ENCODE results near the gene F11R. TPM values are rescaled to one million over a fixed set of nuclear protein-coding genes. Genes with fewer than 3 reads are reported as not detected.

F11R gene
- total and polyA plus RNA-seq, 10 of the 15 experiments (the other 5 are each of a cell fraction or from before 2014, with no cell fraction given), result 15.3 to 80.9 (median 24.3) TPM

GRCh38 chr1:161001525-161001924 is 19.4 kb downstream of the F11R start (continued):
- TF ChIP-seq, protein P1, sequence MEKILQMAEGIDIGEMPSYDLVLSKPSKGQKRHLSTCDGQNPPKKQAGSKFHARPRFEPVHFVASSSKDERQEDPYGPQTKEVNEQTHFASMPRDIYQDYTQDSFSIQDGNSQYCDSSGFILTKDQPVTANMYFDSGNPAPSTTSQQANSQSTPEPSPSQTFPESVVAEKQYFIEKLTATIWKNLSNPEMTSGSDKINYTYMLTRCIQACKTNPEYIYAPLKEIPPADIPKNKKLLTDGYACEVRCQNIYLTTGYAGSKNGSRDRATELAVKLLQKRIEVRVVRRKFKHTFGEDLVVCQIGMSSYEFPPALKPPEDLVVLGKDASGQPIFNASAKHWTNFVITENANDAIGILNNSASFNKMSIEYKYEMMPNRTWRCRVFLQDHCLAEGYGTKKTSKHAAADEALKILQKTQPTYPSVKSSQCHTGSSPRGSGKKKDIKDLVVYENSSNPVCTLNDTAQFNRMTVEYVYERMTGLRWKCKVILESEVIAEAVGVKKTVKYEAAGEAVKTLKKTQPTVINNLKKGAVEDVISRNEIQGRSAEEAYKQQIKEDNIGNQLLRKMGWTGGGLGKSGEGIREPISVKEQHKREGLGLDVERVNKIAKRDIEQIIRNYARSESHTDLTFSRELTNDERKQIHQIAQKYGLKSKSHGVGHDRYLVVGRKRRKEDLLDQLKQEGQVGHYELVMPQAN (conservative IDR thresholded peaks at IDR 0.05), result no peak
- TF ChIP-seq NFYA (IDR thresholded peaks at IDR 0.05; ENCODE audit: borderline replicate concordance, low read depth, low read length) (no peak), BHLHE40 (IDR thresholded peaks at IDR 0.05; ENCODE audit: borderline replicate concordance in 1 of 2, low read depth in 2 of 2, low read length in 1 of 2) (no peak)

- Histone ChIP-seq H3K9me3 (replicated peaks; ENCODE audit: control insufficient read depth, insufficient read depth, low read length) (no peaks in the 10 kb centered on the region), H3K9ac (ENCODE audit: control insufficient read depth, insufficient read depth, low read length) (no peak overlapping the region), H3K4me1 (ENCODE audit: control insufficient read depth, insufficient read depth, low read length) (peaks cover 3% of the 10 kb centered on the region; the same call in 1 of the 2 replicates), H2AFZ (ENCODE audit: control insufficient read depth, low read depth, low read length) (no peak overlapping the region), H3K79me2 (ENCODE audit: control insufficient read depth, insufficient read depth, low read length) (peaks cover 2% of the 10 kb centered on the region), H3K4me3 (no peak overlapping the region), H4K20me1 (ENCODE audit: control insufficient read depth, insufficient read depth) (no peaks in the 10 kb centered on the region), H3K36me3 (ENCODE audit: control insufficient read depth in 2 of 2, insufficient read depth in 2 of 2, low read length in 1 of 2) (peaks cover 5 to 17% of the 10 kb centered on the region in 2 experiments; a peak in 3 of 4 replicates), H3K27me3 (replicated peaks in 1 of 2; ENCODE audit: control insufficient read depth in 2 of 2, insufficient read depth in 2 of 2, low read length in 1 of 2) (no peaks in the 10 kb centered on the region), H3K4me2 (ENCODE audit: control insufficient read depth, insufficient read depth) (no peak overlapping the region), H3K27ac (ENCODE audit: control insufficient read depth, insufficient read depth) (no peak overlapping the region)
- ATAC-seq (no peak), DNase-seq (ENCODE audit: low read depth, low spot score) (no peak), FAIRE-seq (no peak)
- no TSS peak for BruUV-seq (replicated peaks)
- intact Hi-C loops (cut with micrococcal nuclease; ENCODE audit: unreplicated experiment) (no loop called here), in situ Hi-C loops (cut with MboI) (no loop called here)
- RAD21 ChIA-PET (ENCODE audit: unreplicated experiment), result interaction anchor here (1.5 kb wide), 2 partner anchors 32 to 96 kb away, joined by 3 read pairs; no protein-coding TSS in a partner anchor
- POLR2A ChIA-PET, result no interaction called here
- SMC1A ChIA-PET (ENCODE audit: uncharacterized antibody, unreplicated experiment), result interaction anchor here (1.5 kb wide), 1 partner anchor 137 kb away, joined by 3 read pairs; no protein-coding TSS in a partner anchor
- 76% methylated on average over 11 of the region's 11 CpGs for WGBS (ENCODE audit: insufficient coverage, insufficient replicate concordance, low lambda C conversion rate, missing lambda C conversion rate)
- CTCF ChIA-PET, result interaction anchor here (0.6 to 2.6 kb wide), 3 partner anchors 11 to 154 kb away, joined by 3 to 13 read pairs (median 3); no protein-coding TSS in a partner anchor
- TF ChIP-seq ZNF207 (IDR thresholded peaks at IDR 0.05; ENCODE audit: borderline replicate concordance) (no peak), MYB (IDR thresholded peaks at IDR 0.05; ENCODE audit: borderline replicate concordance, low read depth, low read length) (no peak), ETV6 (conservative IDR thresholded peaks at IDR 0.05 in 1 of 2, IDR thresholded peaks at IDR 0.05 in 1 of 2; ENCODE audit: borderline replicate concordance in 1 of 2, low read depth in 1 of 2) (no peak), REST (IDR thresholded peaks at IDR 0.05; ENCODE audit: low read depth, low read length) (no peak), MTA2 (IDR thresholded peaks at IDR 0.05; ENCODE audit: low read depth) (no peak), BMI1 (IDR thresholded peaks at IDR 0.05; ENCODE audit: borderline replicate concordance) (no peak), HDAC6 (IDR thresholded peaks at IDR 0.05; ENCODE audit: unreplicated experiment) (no peak), SIX5 (IDR thresholded peaks at IDR 0.05; ENCODE audit: low read depth, low read length, severe bottlenecking) (no peak), BHLHE40 (IDR thresholded peaks at IDR 0.05; ENCODE audit: borderline replicate concordance in 1 of 2, low read depth in 2 of 2, low read length in 1 of 2) (no peak), JUNB (IDR thresholded peaks at IDR 0.05) (no peak), PAX8 (IDR thresholded peaks at IDR 0.05) (no peak)
- TF ChIP-seq, protein P2, sequence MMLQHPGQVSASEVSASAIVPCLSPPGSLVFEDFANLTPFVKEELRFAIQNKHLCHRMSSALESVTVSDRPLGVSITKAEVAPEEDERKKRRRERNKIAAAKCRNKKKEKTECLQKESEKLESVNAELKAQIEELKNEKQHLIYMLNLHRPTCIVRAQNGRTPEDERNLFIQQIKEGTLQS (IDR thresholded peaks at IDR 0.05; ENCODE audit: borderline replicate concordance, extremely low read depth, low read depth, low read length), result no peak
Observed at GRCh38 chr1:161000736-161001480, 20.0 kb downstream of the F11R start.

Data from GM12878 (cell line).